Suppressor macrophage (primary cell): ENCODE measurements around the gene XKR8.
"Not testable (repeated sequence)": the region's sequence is repeated elsewhere in the genome, so short reads cannot be mapped to it uniquely, and the experiment has no call there.

Source experiments
- DNase-seq, 4 experiments: peaks; one replicate each; pipeline ENCODE4 v3.0.0-alpha.2; 2020 to 2022

XKR8 gene

GRCh38 chr1:27993241-27993640 is 33.5 kb downstream of the XKR8 start:
- DNase-seq: peak; percentile 56 to 77 (median 68)

GRCh38 chr1:27994060-27994459 is 34.3 kb downstream of the XKR8 start:
- peak; percentile 66 to 86 (median 78) for DNase-seq

GRCh38 chr1:27994526-27994925 is 34.8 kb downstream of the XKR8 start:
- not testable (repeated sequence) for DNase-seq

GRCh38 chr1:27999055-27999454 is 39.3 kb downstream of the XKR8 start:
- no peak for DNase-seq

- no peak for DNase-seq
Measured at GRCh38 chr1:28002600-28002999, 42.8 kb downstream of the XKR8 start.

GRCh38 chr1:28003117-28003516 is 43.3 kb downstream of the XKR8 start:
- DNase-seq: not testable (repeated sequence)

- no peak for DNase-seq
Measured at GRCh38 chr1:28010969-28011368, 51.2 kb downstream of the XKR8 start.
